Choroid plexus epithelial cell (primary cell): Measurements from ENCODE around the gene TBXAS1.

Experiments used
- DNase-seq: peaks from one replicate; pipeline ENCODE4 v3.0.0-alpha.2; 2010; ENCODE audit warnings: low read depth
- H3K4me3 ChIP-seq: 2 replicates; pipeline ENCODE4 v1.5.1; 2011; ENCODE audit warnings: low read depth, mild to moderate bottlenecking, control low read depth, low read length, moderate library complexity
- CTCF ChIP-seq: conservative IDR thresholded peaks from 2 replicates; pipeline ENCODE4 v1.5.1; 2011; ENCODE audit warnings: low read depth, mild to moderate bottlenecking, control low read depth, inconsistent platforms, low read length, moderate library complexity

The TBXAS1 gene

GRCh38 chr7:139932531-139932930 lies 103.5 kb downstream of the TBXAS1 start:
- H3K4me3 ChIP-seq, result no peak overlapping the region
- TF ChIP-seq CTCF, result no peak
- no peak for DNase-seq

GRCh38 chr7:139936760-139937310 lies 107.8 kb downstream of the TBXAS1 start:
- no peak overlapping the region for H3K4me3 ChIP-seq
- TF ChIP-seq CTCF, result no peak
- DNase-seq, result peak; percentile 94

- no peak for DNase-seq
- no peak overlapping the region for H3K4me3 ChIP-seq
- no peak for TF ChIP-seq CTCF
These were observed 108.7 kb downstream of the TBXAS1 start for GRCh38 chr7:139937715-139938114.

DNA sequence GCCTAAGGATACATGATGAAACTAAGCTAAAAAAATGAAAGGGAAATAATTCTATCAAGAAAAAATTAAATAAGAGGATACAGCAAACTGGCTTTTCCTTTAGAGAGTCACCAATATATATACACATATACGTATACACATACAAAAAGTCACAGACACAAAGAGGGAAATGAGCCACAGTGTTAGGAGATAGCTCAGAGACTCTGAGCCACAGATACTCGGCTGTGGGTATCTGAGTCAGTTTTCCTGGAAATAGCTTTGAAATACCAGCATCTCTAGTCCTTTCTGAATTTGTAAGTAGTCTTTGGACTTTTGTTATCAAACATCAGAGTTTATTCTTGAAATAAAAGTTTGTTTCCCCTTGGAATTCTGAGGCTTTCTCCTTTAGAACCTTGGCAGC lies 111.8 kb downstream of the TBXAS1 start:
- TF ChIP-seq CTCF, result no peak
- DNase-seq, result no peak
- no peak overlapping the region for H3K4me3 ChIP-seq

DNA sequence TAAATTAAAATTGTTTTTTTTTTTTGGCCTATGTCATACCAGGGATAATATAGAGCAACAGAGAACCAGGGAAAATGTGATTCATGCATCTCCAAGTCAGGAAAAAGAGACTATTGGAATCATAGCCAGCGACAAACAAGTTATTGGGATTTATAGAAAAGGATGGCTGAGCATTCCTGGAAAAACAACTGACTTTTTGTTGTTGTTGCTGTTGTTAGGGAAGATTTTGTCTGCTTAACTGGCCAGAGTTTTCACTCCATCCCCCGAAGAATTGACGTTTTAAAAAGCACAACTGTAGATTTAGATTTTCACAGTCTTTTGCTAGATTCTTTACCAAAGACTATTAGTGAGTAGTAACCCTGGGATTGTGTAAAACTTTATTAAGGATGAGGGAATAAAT lies 112.4 kb downstream of the TBXAS1 start:
- TF ChIP-seq CTCF, result no peak
- no peak overlapping the region for H3K4me3 ChIP-seq
- DNase-seq, result no peak

DNA sequence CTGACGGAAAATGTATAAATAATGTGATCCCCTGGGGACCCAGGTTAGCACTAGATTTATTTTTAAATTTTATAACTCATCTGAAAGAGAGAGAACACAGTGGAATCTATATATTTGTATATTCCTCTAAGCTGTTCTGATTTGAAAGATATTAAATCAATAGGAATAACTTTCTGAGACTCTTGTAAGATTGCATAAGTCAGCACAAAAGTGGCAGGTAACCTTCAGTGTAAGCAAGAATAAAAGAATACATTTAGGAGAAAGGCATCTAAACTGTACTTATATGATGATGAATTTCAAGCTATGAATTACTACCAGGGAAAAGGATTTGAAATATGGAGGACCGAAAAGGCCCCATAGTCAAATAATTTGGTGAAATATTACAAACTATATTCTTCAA lies 112.8 kb downstream of the TBXAS1 start:
- TF ChIP-seq CTCF, result no peak
- DNase-seq, result no peak
- H3K4me3 ChIP-seq, result no peak overlapping the region

DNA sequence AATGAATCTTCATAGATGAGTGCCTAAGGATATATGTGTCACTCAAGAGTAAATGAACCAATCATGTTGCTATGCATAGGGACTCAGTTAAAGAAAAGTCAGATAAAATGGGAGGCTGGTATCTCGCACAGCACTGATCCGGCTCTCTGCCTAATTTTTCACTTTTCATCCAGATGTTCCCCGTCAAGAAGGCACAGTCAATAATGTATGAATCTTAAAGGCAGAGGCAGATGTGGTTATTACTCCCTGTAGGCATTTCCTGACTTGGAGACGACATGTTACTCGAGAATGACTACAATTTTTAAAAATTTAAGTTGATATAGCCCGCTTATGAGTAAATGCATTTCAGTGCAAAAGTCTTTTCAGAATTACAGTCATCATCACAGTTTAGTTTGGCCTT lies 113.6 kb downstream of the TBXAS1 start:
- H3K4me3 ChIP-seq, result no peak overlapping the region
- TF ChIP-seq CTCF, result no peak
- no peak for DNase-seq
